NCI-H748 (cell line): ENCODE data around the gene CDC123.
"Not testable (repeated sequence)": the region's sequence is repeated elsewhere in the genome, so short reads cannot be mapped to it uniquely, and the experiment has no call there.

Experiments used
- DNase-seq: peaks from one replicate; lab custom pipeline; 2025; ENCODE audit not compliant: unreplicated experiment; lab: John Stamatoyannopoulos, UW

Gene CDC123

DNA sequence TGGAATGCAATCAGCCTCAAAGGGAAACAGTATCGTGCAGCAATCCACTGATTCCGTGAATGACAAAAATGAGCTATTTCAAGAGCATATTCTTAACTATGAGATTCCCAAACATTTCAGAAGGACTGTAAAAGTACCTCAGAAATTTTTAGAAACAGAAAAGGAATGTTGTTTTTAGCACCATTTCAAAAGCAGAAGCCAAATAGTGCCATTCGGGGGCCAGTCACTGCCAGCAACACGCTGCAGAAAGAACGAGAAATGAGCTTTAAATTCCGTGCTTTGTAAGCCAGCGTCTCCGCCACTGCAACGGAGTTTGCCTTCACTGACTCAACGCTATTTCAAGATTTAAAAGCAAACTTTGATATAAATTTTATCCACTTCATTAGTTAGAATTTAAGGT, 6.6 kb upstream of the CDC123 start:
- no peak for DNase-seq

DNA sequence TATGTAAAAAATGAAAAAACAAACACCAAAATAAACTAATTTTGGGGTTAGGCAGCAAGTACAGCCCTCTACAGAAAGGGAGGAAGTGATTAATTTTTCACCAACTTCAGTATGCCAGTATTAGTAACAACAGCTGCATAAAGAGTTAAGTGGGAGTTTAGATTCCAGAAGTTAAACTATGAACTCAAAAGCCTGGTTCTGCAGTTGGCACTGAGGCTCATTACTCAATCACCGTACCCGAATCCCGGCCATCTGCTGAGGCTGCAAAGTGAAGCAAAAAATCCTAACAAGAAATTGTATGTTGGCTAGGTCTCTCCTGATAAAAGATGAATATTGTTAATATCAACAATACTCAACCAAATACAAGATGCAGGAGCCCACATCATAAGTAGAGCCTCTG, 4.3 kb upstream of the CDC123 start:
- no peak for DNase-seq

DNA sequence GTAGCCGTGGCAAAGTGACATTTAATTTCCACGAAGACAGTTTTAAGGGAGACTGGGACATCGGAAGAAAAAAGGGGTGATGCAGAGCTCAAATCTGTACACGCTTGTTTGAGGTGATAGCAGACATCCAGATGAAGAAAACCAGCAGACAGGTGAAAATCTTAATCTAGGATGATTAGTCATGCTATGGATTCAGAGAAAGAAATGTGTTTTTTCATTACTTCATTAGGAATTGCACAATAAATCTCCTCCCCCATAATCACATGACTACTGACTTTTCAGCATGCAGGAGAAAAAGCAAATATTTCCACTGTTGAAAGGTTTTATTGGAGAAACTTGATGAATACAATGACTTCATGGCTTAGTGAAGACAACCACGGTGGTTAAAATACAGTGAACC, 2.8 kb upstream of the CDC123 start:
- no peak for DNase-seq

DNA sequence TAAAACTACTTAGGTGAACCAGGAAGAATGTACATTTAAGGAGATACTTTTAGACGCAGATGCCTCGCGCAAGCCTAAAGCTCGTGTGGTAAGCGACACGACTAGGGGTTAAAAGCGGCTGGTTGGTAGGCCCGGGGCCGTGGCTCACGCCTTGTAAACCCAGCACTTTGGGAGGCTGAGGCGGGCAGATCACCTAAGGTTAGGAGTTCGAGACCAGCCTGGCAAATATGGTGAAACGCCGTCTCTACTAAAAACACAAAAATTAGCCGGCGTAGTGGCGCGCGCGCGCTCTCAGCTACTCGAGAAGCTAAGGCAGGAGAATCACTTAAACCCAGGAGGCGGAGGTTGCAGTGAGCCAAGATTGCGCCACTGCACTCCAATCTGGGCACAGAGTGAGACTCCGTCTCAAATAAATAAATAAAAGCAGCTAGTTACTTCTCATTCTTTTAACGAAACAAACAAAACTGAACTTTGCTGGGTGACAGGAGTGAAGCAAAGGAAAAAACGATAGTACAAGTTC, 1.2 kb upstream of the CDC123 start:
- peak; percentile 20 for DNase-seq

DNA sequence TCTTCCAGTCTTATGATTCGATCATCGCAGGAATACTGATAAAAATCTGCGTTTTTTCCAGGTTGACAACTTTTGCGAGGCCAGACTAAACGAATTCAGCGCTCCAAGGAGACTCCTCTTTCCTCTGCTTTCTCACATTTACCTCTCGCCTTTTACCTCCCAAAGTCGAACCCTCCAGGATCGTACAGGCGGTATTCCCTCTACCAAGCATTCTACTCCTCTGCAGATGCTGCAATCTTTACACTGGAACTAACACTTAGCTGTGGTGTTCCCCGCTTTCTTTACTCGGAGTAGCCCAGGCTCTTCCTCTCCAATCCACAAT, 746 bp upstream of the CDC123 start:
- no peak for DNase-seq

DNA sequence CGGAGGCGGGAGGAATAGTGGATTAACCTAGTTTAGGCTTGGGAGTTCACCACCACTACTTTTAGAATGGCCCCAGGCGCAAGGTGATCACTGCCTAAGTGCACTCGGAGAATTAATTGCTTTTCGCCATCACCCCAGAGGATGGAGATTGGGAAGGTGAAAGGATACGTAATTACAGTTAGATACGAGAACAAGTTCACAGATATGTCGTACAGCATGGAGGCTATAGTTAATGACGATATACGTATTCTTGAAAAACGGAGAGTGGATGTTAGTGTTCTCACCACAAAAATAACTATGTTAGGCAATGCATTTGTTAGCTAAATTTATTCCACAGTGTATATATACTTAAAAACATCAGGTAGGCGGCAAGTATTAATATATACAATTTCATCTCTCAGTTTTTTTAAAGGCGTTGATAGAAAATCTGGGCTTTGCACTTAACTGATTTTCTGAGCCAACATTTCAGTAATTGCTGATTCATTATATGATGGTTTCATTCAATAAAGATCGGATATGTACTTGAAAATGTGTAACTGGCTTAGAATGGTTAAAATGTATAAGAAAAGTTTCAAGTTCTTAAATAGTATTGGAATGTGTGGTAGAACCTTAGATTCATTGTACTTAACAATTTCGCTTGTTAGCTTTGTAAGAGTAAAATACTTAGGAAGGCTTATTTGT, 683 bp downstream of the CDC123 start:
- no peak for DNase-seq

DNA sequence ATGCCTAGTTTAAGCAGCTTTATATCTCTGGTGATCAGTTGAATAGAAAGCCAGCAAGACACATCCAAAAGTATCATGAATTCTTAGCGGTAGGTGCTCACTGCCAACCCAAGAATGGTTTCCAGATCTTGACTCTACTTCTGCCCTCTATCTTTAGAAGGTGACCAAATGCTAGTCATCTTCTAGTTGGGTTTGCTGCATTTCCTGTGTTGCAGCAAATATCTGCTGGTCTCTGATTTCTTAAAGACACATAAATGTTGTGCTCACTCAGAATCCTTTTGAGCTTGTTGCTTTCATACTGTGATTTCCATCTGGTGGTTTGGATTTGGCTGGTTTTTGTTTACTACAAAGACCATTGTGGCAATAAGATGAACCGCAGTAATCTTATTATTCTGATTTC, 2.2 kb downstream of the CDC123 start:
- DNase-seq: no peak

DNA sequence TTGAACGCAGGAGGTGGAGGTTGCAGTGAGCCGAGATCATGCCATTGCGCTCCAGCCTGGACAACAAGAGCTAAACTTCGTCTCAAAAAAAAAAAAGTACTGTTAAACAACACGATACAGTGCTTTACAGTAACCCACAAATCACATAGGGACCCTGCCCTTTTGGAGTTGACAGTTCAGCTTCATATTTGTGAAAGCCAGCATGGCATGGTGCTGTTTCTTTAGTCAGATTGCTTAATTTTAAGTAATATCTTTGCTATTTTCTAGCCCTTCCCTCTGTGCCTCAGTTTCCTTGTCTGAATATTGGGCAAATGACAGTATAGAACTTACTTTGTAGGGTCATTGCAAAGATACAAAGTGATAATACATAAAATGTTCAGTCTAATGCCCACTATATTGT, 4.9 kb downstream of the CDC123 start:
- no peak for DNase-seq

DNA sequence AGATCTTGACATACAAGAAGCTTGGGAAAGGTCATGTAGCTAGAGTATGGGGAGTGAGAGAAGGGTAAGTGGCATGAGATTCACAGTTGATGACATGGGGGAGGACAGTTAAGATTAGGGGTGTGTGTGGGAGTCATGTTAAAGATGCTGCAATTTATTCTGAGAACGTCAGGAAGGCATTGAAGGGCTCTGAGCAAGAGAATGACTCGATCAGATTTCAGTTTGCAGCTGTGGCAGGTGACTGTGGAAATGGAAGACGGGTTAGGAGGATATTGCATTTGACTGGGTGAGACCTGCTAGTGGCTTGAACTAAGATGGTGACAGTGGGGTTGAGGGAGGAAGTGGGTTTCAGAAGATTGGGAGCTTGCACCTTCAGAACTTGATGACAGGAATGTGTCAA, 5.6 kb downstream of the CDC123 start:
- no peak for DNase-seq

DNA sequence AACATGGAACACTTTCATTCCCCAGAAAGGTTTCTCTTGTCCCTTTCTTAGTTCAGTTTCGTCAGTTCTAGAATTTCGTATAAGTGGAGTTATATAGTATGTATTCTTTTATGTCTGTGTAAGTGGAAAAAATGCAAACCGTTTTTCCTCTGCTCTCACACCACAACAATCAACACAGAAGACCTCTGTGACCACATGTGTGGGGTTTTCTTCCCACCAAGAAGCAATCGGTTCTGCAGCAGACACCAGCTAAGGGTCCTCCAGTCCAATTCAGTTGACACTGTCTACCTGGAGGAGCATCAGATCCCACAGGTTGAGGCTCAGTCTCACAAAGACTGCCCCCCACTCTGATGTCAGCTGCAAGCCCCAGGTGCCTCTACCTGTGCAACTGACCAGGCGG, 6.2 kb downstream of the CDC123 start:
- DNase-seq: no peak

DNA sequence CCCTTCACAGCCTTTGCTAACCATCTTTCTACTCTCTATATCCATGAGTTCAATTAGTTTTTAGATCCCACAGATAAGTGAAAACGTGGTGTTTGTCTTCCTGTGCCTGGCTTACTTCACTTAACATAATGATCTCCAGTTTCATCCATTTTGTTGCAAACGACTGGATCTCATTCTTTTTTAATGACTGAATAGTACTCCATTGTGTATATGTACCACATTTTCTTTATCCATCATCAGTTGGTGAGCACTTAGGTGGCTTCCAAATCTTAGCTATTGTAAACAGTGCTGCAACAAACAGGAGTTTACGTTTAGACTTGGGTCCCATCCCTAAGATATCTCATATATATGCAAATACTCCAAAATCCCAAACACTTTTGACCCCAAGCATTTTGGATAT, 9.1 kb downstream of the CDC123 start:
- no peak for DNase-seq

DNA sequence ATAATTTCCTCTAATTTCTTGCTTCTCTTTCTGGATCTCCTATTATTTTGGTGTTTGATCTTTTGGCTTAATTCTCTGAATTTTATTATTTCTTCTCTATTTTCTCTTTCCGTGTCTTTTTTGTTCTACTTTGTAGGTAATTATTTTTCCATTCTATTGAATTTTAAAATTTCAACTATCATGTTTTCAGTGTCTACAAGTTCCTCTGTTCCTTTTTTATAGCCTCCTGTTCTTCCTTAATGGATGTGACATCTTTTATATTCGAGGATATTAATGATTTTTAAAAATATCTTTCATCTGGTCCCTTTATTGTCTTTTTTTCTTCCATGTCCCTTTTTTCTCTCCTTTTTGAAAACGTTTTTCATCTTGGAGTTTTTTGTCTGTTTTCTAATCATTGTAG, 11.1 kb downstream of the CDC123 start:
- no peak for DNase-seq

DNA sequence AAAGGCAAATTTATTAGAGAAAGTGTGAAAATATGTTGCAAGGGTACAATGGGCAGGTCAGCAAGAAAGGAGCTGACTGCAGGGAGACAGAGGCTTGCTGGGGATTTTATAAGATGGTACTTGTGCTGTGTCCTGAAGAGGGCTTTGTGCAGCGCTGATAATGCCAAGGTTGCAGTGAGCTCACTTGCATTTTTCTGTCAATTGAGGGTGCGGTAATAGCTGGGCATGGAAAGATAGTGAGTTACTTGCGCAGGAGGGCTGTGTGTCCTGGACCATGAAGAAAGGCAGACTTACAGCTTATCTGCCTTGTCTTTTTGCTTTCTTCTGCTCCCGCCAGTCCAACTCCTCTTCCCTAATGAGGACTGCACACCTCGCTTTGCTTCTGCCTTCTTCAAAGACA, 12.5 kb downstream of the CDC123 start:
- no peak for DNase-seq

DNA sequence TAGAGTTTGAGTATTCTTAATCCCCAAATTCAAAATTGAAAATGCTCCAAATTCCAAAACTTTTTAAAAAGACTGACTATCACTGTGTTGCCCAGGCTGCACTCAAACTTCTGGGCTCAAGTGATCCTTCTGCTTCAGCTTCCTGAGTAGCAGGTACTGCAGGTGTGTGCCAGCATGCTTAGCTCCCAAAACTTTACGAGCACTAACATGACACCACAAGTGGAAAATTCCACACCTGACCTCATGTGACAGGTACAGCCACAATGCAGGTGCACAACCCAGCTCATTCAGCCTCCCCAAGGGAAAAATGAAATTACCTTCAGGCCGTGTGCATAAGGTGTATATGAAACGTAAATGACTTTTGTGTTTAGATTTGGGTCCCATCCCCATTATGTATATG, 16.5 kb downstream of the CDC123 start:
- DNase-seq: no peak

DNA sequence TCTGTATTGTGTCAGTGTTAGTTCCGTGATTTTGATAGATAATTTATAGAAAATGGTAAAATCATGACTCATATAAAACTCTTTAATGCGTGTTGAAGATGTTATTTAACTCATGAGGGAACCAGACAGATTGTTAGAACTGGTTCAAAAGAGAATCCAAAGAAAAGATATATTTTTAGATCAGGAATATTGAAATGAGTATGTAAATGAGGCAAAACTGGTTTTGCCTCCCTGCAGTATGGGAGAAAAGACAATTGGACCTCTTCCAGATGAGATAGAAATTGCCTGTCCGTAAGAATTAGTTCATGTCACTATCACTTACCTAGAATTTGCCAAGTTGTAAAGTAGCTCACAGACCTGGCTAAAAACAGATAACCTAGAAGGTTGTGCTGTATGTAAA, 17.6 kb downstream of the CDC123 start:
- no peak for DNase-seq

DNA sequence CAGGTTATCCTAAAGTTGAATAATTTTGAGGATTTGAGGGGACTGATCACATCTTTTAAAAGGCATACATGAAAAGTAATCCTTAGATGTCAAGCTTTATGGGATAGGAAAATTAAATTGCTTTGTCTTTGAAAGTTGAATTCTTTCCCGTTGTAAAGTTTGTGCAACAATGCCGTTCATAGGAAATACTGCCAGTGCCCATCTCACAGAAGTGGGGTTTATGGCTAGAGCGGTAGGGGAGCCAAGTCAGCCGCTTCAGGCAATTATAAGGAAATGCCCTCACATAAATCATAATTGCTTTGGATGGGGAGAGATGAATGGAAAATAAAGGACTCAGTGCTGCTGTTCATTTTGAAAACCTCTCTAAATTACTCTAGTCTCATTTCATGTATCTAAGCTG, 18.1 kb downstream of the CDC123 start:
- no peak for DNase-seq

DNA sequence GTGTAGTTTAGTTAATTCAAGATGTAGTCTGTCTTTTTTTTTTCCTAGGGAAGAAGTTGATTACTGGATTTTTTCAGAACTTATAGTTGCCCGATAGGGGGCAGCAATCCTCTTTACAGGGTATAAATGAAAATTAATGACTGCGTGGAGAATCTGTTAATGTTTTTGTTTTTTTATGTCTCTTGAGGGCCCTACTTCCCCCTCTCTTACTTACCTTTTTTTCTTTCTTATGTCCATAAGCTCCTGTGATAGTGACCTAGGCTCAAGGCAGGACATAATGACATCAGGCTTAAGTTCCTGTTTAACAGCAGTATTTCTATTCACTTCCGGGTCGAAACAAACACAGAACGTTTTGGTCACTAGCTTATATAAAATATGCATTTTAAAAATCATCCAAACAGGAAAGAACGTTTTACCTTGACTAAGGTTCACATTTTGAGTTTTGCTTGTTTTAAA, 18.8 kb downstream of the CDC123 start:
- peak; percentile 48 for DNase-seq

DNA sequence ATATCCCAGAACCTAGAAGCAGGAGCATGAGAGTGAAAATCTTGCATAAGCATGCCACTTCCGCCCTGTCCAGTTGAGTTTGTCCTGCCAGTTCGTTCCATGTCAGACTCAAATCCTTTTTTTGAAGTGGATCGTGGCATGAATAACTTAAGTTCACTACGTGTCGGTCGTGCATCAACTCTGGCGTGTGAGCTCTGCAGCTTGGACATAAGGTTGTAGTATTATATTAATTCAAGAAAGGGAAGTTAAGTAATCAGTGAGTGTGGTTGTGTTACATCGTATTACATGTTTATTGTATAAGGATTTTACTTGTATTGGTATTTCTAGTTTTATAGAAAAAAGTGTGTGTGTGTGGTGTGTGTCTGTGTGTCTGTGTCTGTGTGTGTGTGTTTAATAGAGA, 23.0 kb downstream of the CDC123 start:
- no peak for DNase-seq

DNA sequence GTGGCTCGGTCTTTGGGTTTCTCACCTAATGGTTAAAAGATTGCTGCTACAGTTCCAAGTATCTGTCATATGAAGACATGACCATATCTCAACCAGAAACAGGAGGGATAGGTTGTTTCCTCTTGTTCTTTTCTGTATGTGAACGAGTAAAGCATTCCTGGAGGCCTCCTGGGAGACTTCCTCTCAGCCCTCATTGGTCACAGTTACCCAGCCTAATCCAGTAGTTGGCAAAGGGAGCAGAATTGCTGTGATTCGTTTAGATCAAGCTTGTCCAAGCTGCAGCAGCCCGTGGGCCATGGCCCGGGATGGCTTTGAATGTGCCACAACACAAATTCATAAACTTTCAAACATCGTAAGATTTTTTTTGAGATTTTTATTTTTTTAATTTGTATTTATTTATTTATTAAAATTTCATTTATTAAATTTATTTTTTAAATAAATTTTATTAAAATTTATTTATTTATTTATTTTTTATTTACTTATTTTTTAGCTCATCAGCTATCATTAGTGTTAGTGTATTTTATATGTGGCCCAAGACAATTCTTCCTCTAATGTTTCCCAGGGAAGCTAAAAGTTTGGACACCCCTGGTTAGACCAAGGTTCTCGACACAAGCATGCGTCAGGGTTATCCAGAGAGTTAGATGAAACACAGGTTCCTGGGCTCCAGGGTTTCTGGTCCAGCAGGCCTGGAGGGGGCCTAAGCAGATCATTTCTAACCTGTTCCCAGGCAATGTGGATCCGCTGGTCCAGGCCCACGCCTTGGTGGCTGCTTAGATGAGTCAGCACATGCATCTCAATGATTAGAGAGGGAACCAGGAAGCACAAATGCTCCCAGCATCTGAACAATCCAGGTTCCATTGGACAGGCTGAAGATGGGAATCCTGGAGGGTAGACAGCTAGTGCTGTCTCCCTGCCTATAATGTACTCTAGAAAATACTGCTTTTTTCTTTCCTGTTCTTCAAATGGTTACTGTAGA, 25.6 kb downstream of the CDC123 start:
- peak; percentile 2 for DNase-seq

DNA sequence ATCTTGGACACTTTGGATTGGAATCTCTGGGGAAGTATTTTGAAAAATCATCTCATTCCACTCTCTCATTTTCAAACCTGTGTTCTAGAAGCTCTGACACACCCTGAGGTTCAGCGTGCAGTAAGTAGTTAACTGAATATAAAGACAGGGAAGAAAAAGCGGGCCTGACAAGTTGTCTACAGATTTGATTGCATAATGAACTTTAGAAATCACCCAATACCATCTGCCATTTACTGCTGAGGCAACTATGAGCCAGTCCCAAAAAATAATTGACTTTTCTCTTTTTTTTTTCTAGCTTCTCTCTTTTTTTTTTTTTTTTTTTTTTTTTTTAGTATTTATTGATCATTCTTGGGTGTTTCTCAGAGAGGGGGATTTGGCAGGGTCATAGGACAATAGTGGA, 29.5 kb downstream of the CDC123 start:
- no peak for DNase-seq

DNA sequence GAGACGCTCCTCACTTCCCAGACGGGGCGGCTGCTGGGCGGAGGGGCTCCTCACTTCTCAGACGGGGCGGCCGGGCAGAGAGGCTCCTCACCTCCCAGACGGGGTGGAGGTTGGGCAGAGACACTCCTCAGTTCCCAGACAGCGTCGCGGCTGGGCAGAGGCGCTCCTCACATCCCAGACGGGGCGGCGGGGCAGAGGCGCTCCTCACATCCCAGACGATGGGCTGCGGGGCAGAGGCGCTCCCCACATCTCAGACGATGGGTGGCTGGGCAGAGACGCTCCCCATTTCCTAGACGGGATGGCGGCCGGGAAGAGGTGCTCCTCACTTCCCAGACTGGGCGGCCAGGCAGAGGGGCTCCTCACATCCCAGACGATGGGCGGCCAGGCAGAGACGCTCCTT, 30.4 kb downstream of the CDC123 start:
- DNase-seq: not testable (repeated sequence)

DNA sequence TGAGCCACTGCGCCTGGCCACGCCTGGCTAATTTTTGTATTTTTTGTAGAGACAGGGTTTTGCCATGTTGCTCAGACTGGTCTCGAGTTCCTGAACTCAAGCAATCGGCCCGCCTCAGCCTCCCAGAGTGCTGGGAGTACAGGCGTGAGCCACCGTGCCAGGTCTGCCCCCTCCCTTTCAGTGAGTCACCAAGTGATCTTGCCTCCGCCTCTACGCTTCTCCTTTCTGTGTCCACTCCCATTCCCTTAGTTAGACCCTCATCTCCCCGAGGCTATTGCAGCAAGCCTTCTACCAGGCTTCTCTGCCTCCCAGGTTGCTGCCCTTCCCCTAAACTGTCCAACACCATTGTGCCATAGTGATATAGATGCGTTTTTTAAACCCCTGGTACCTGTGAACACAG, 32.9 kb downstream of the CDC123 start:
- DNase-seq: no peak
